SK-N-SH (cell line): Measurements from ENCODE around the gene GALNT14. TPM values are rescaled to one million over a fixed set of nuclear protein-coding genes. Genes with fewer than 3 reads are reported as not detected.

Experiments
- CTCF ChIA-PET: fragments of 300-600, 350-600 bp; formaldehyde crosslinking; extraction: SDS; loops from one replicate; lab custom pipeline; 2021; lab: Yijun Ruan, JAX
- POLR2A ChIA-PET: fragments of 350-600 bp; sonication (Branson Sonifier 250); formaldehyde crosslinking; extraction: SDS; loops from one replicate; lab custom pipeline; 2020; ENCODE audit warnings: antibody characterized with exemption, inconsistent platforms; lab: Yijun Ruan, JAX
- DNase-seq: peaks from one replicate; pipeline ENCODE4 v3.0.0; 2012
- H2AFZ ChIP-seq: fragments of 200-600 bp; sonication (generic); 2 replicates; pipeline ENCODE4 v1.8.1; 2016; ENCODE audit warnings: antibody characterized with exemption, mild to moderate bottlenecking, low read depth
- H3F3A ChIP-seq: fragments of 200-600 bp; sonication (generic); replicated peaks from 2 replicates; pipeline ENCODE3; 2016; ENCODE audit warnings: antibody characterized with exemption, mild to moderate bottlenecking; ENCODE audit not compliant: insufficient read depth
- H3K27ac ChIP-seq, 2 experiments: fragments of 200-500 bp in 1 of 2; fragments of 200-600 bp in 1 of 2; sonication (Bioruptor generic) in 1 of 2; sonication (generic), shearing (Covaris generic) in 1 of 2; 2 replicates each; pipeline versions ENCODE4 v1.5.1 to v1.6.1; 2014 to 2016; ENCODE audit warnings: low read depth in 2 of 2, inconsistent platforms in 1 of 2, low read length in 1 of 2, mild to moderate bottlenecking in 1 of 2, mixed read lengths in 1 of 2
- H3K27me3 ChIP-seq: fragments of 200-600 bp; sonication (generic), shearing (Covaris generic); 2 replicates; pipeline ENCODE4 v1.6.1; 2016; ENCODE audit warnings: mixed run types; ENCODE audit not compliant: insufficient read depth
- H3K36me3 ChIP-seq, 2 experiments: fragments of 200-500 bp in 1 of 2; fragments of 200-600 bp in 1 of 2; sonication (Bioruptor generic) in 1 of 2; sonication (generic) in 1 of 2; replicated peaks in 1 of 2; 2 replicates each; pipeline versions ENCODE3 to v1.5.1; 2014 to 2016; ENCODE audit warnings: low read length in 1 of 2, mild to moderate bottlenecking in 1 of 2; ENCODE audit not compliant: insufficient read depth in 2 of 2, control insufficient read depth in 1 of 2
- H3K4me1 ChIP-seq, 2 experiments: fragments of 200-500 bp in 1 of 2; fragments of 200-600 bp in 1 of 2; sonication (Bioruptor generic) in 1 of 2; sonication (generic), shearing (Covaris generic) in 1 of 2; 2 replicates each; pipeline versions ENCODE4 v1.5.1 to v1.6.1; 2014 to 2016; ENCODE audit warnings: low read depth in 1 of 2, low read length in 1 of 2, mixed run types in 1 of 2; ENCODE audit not compliant: insufficient read depth in 2 of 2, control insufficient read depth in 1 of 2
- H3K4me2 ChIP-seq: fragments of 200-600 bp; sonication (generic), shearing (Covaris generic); 2 replicates; pipeline ENCODE4 v1.6.1; 2017; ENCODE audit warnings: mixed run types
- H3K4me3 ChIP-seq, 2 experiments: fragments of 200-500 bp in 1 of 2; fragments of 200-600 bp in 1 of 2; sonication (Bioruptor generic) in 1 of 2; sonication (generic), shearing (Covaris generic) in 1 of 2; 2 replicates each; pipeline versions ENCODE4 v1.5.1 to v1.8.1; 2014 to 2016; ENCODE audit warnings: low read depth in 2 of 2, inconsistent platforms in 1 of 2, low read length in 1 of 2, mild to moderate bottlenecking in 1 of 2, mixed read lengths in 1 of 2, moderate library complexity in 1 of 2
- H3K79me2 ChIP-seq: fragments of 200-600 bp; sonication (generic); 2 replicates; pipeline ENCODE4 v1.8.1; 2017; ENCODE audit warnings: mild to moderate bottlenecking; ENCODE audit not compliant: insufficient read depth
- H3K9ac ChIP-seq: fragments of 200-600 bp; sonication (generic); 2 replicates; pipeline ENCODE4 v1.6.1; 2017; ENCODE audit warnings: mixed run types
- H3K9me2 ChIP-seq: fragments of 200-600 bp; sonication (generic); 2 replicates; pipeline ENCODE4 v1.6.1; 2017; ENCODE audit warnings: mixed run types
- H3K9me3 ChIP-seq: fragments of 200-600 bp; sonication (generic); 2 replicates; pipeline ENCODE4 v1.6.1; 2017; ENCODE audit warnings: mixed run types, mild to moderate bottlenecking, moderate library complexity
- H4K20me1 ChIP-seq: fragments of 200-600 bp; sonication (generic); 2 replicates; pipeline ENCODE4 v1.6.1; 2017; ENCODE audit warnings: mild to moderate bottlenecking, mixed run types; ENCODE audit not compliant: insufficient read depth
- CTCF ChIP-seq: fragments of 200-600 bp; sonication (generic); IDR thresholded peaks from 2 replicates; pipeline ENCODE4 v1.6.1; 2017; ENCODE audit warnings: antibody characterized with exemption, mild to moderate bottlenecking, moderate library complexity
- EZH2phosphoT487 ChIP-seq: fragments of 200-600 bp; sonication (generic); IDR thresholded peaks from 2 replicates; pipeline ENCODE4 v1.6.1; 2017; ENCODE audit warnings: low read depth, mixed run types, mild to moderate bottlenecking, antibody characterized with exemption, moderate library complexity, borderline replicate concordance
- FOSL2 ChIP-seq: IDR thresholded peaks from 2 replicates; pipeline ENCODE4 v1.4.0; 2012; ENCODE audit warnings: low read depth, mild to moderate bottlenecking, moderate library complexity, borderline replicate concordance
- FOXJ3 ChIP-seq: sonication (generic); formaldehyde crosslinking; IDR thresholded peaks from 2 replicates; pipeline ENCODE4 v1.5.1; 2020; ENCODE audit warnings: mild to moderate bottlenecking, missing genetic modification reagents
- GATA2 ChIP-seq: sonication (generic); formaldehyde crosslinking; IDR thresholded peaks from 2 replicates; pipeline ENCODE4 v1.5.0; 2020; ENCODE audit warnings: mild to moderate bottlenecking, missing genetic modification reagents
- IRF3 ChIP-seq: fragments of 150-350 bp; IDR thresholded peaks from 2 replicates; pipeline ENCODE4 v1.6.1; 2016; ENCODE audit warnings: mild to moderate bottlenecking, low read depth, low read length
- MAX ChIP-seq: IDR thresholded peaks from 2 replicates; pipeline ENCODE4 v1.4.0; 2012; ENCODE audit warnings: low read depth
- MEF2A ChIP-seq: IDR thresholded peaks from 2 replicates; pipeline ENCODE4 v1.4.0; 2012; ENCODE audit warnings: low read depth, borderline replicate concordance
- MXI1 ChIP-seq: IDR thresholded peaks from 2 replicates; pipeline ENCODE4 v1.6.1; 2012; ENCODE audit warnings: mild to moderate bottlenecking, low read depth, low read length, improper control_type of control experiment
- NRF1 ChIP-seq: IDR thresholded peaks from 2 replicates; pipeline ENCODE4 v1.6.1; 2012; ENCODE audit warnings: low read depth, mild to moderate bottlenecking, low read length
- RAD21 ChIP-seq: IDR thresholded peaks from 2 replicates; pipeline ENCODE4 v1.6.1; 2012; ENCODE audit warnings: mild to moderate bottlenecking, low read length
- REST ChIP-seq: IDR thresholded peaks from 2 replicates; pipeline ENCODE4 v1.6.1; 2012; ENCODE audit warnings: mild to moderate bottlenecking, low read depth, low read length, moderate library complexity
- RXRA ChIP-seq: IDR thresholded peaks from 2 replicates; pipeline ENCODE4 v1.4.0; 2012; ENCODE audit warnings: low read depth, mild to moderate bottlenecking, borderline replicate concordance
- SIN3A ChIP-seq: IDR thresholded peaks from 2 replicates; pipeline ENCODE4 v1.6.1; 2012; ENCODE audit warnings: low read depth, mild to moderate bottlenecking, low read length, moderate library complexity, borderline replicate concordance
- TAF1 ChIP-seq: IDR thresholded peaks from 2 replicates; pipeline ENCODE4 v1.6.1; 2012; ENCODE audit warnings: low read depth, mild to moderate bottlenecking, low read length, moderate library complexity, borderline replicate concordance
- TEAD4 ChIP-seq: IDR thresholded peaks from 2 replicates; pipeline ENCODE4 v1.4.0; 2012; ENCODE audit warnings: mild to moderate bottlenecking, borderline replicate concordance; ENCODE audit not compliant: insufficient read depth
- YY1 ChIP-seq: IDR thresholded peaks from 2 replicates; pipeline ENCODE4 v1.4.0; 2012; ENCODE audit warnings: low read depth, mild to moderate bottlenecking
- ZBTB33 ChIP-seq: IDR thresholded peaks from 2 replicates; pipeline ENCODE4 v1.4.0; 2012; ENCODE audit warnings: low read depth, borderline replicate concordance
- WGBS: methylation state at CpG from one replicate; pipeline ENCODE4 v1.1.6; 2017; ENCODE audit warnings: low lambda C conversion rate; 5-methylcytosine and 5-hydroxymethylcytosine counted together
- polyA plus RNA-seq, 3 experiments: library from polyadenylated mRNA; depleted of rRNA; stranded (reverse); fragments of >200 nt; gene quantifications; 2 replicates each; pipeline ENCODE4 v1.2.3, GENCODE V29; 2012

The GALNT14 gene
- polyA plus RNA-seq, 1 of the 3 experiments (the other 2 are of a cell fraction) = 1.6 TPM

GRCh38 chr2:31140151-31140550, 1.9 kb upstream of the GALNT14 start:
- Histone ChIP-seq H4K20me1 (no peaks in the 10 kb centered on the region), H3K36me3 (no peaks in the 10 kb centered on the region), H3K4me3 (no peak overlapping the region), H3K9me3 (no peaks in the 10 kb centered on the region), H3F3A (no peaks in the 10 kb centered on the region), H3K9me2 (no peaks in the 10 kb centered on the region), H2AFZ (no peak overlapping the region), H3K27me3 (peaks cover 45% of the 10 kb centered on the region), H3K4me2 (no peak overlapping the region), H3K79me2 (no peaks in the 10 kb centered on the region), H3K27ac (no peak overlapping the region)
- DNase-seq = no peak
- POLR2A ChIA-PET = interaction anchor here (1.2 kb wide), 1 partner anchor 30 kb away, joined by 3 read pairs; no protein-coding TSS in a partner anchor
- CTCF ChIA-PET = interaction anchor here (1.0 to 14.0 kb wide), 12 partner anchors 10 to 975 kb away, joined by 3 to 168 read pairs (median 21); no protein-coding TSS in a partner anchor
- WGBS = 88% methylated on average over 7 of the region's 8 CpGs
- TF ChIP-seq EZH2phosphoT487 = no peak
- TF ChIP-seq TEAD4 = no peak
- no peak for TF ChIP-seq CTCF
- no peak for TF ChIP-seq RAD21
- TF ChIP-seq GATA2 (CRISPR knock-in tag) = no peak
- no peak for TF ChIP-seq MXI1
- no peak for TF ChIP-seq RXRA
- no peak for TF ChIP-seq SIN3A
- TF ChIP-seq FOSL2 = no peak
- TF ChIP-seq NRF1 = no peak
- no peak for TF ChIP-seq TAF1
- TF ChIP-seq YY1 = no peak
- no peak for TF ChIP-seq MEF2A
- TF ChIP-seq FOXJ3 (CRISPR knock-in tag) = no peak
- no peak for TF ChIP-seq REST
- TF ChIP-seq IRF3 = no peak
- no peak for TF ChIP-seq ZBTB33
- no peak for TF ChIP-seq MAX
- TF ChIP-seq, all 33 proteins: peak for 0
- Histone ChIP-seq H3K4me1 (peaks cover 0 to 22% of the 10 kb centered on the region in 2 experiments; a peak in 1 of 4 replicates), H3K9ac (no peak overlapping the region)
